Loucy (cell line): ENCODE results near the gene GDI2.

Experiments
- H2AFZ ChIP-seq: fragments of 200-600 bp; sonication (generic); 2 replicates; pipeline ENCODE4 v1.6.0; 2016; ENCODE audit warnings: antibody characterized with exemption, mild to moderate bottlenecking, low read length, moderate library complexity
- H3F3A ChIP-seq: fragments of 200-600 bp; 2 replicates; pipeline ENCODE4 v1.6.0; 2016; ENCODE audit warnings: antibody characterized with exemption, low read depth, mild to moderate bottlenecking
- H3K27me3 ChIP-seq: fragments of 200-600 bp; sonication (generic); 2 replicates; pipeline ENCODE4 v1.6.1; 2014; ENCODE audit warnings: low read length, mild to moderate bottlenecking; ENCODE audit not compliant: insufficient read depth, poor library complexity, severe bottlenecking
- H3K36me3 ChIP-seq: fragments of 200-600 bp; sonication (generic); 2 replicates; pipeline ENCODE4 v1.6.1; 2016; ENCODE audit warnings: low read length; ENCODE audit not compliant: insufficient read depth
- H3K4me1 ChIP-seq: fragments of 200-600 bp; sonication (generic); 2 replicates; pipeline ENCODE4 v1.5.1; 2014; ENCODE audit warnings: low read length, mild to moderate bottlenecking; ENCODE audit not compliant: insufficient read depth, poor library complexity, severe bottlenecking
- H3K4me2 ChIP-seq: fragments of 200-600 bp; sonication (generic); 2 replicates; pipeline ENCODE4 v1.6.0; 2014; ENCODE audit warnings: antibody characterized with exemption, low read length, low read depth, mild to moderate bottlenecking; ENCODE audit not compliant: poor library complexity, severe bottlenecking
- H3K4me3 ChIP-seq: fragments of 200-600 bp; sonication (generic); 2 replicates; pipeline ENCODE4 v1.5.1; 2014; ENCODE audit warnings: low read length, mild to moderate bottlenecking, mixed read lengths; ENCODE audit not compliant: poor library complexity, severe bottlenecking
- H3K79me2 ChIP-seq: fragments of 200-600 bp; sonication (generic); 2 replicates; pipeline ENCODE4 v1.6.1; 2014; ENCODE audit warnings: low read length; ENCODE audit not compliant: insufficient read depth
- H3K9ac ChIP-seq: fragments of 200-600 bp; sonication (generic); 2 replicates; pipeline ENCODE4 v1.6.0; 2014; ENCODE audit warnings: mild to moderate bottlenecking, low read depth, low read length, moderate library complexity; ENCODE audit not compliant: poor library complexity, severe bottlenecking
- H3K9me2 ChIP-seq: fragments of 200-600 bp; sonication (generic); replicated peaks from 2 replicates; pipeline ENCODE4 v1.6.1; 2016; ENCODE audit warnings: low read depth, low read length, mixed read lengths
- H3K9me3 ChIP-seq: fragments of 200-600 bp; sonication (generic); 2 replicates; pipeline ENCODE4 v1.6.1; 2014; ENCODE audit warnings: mild to moderate bottlenecking, antibody characterized with exemption, low read length, low read depth; ENCODE audit not compliant: insufficient read depth
- H4K20me1 ChIP-seq: fragments of 200-600 bp; sonication (generic); 2 replicates; pipeline ENCODE4 v1.6.0; 2014; ENCODE audit warnings: antibody characterized with exemption, low read length, mild to moderate bottlenecking; ENCODE audit not compliant: insufficient read depth, poor library complexity, severe bottlenecking
- EZH2phosphoT487 ChIP-seq: fragments of 200-600 bp; IDR thresholded peaks from 2 replicates; pipeline ENCODE4 v1.6.1; 2018; ENCODE audit warnings: antibody characterized with exemption, mild to moderate bottlenecking, moderate library complexity, borderline replicate concordance
- TF ChIP-seq, protein P1 (sequence below): fragments of 200-600 bp; sonication (generic); conservative IDR thresholded peaks from 2 replicates; pipeline ENCODE4 v1.5.1; 2014; ENCODE audit warnings: mild to moderate bottlenecking, antibody characterized with exemption, low read length

GDI2 gene

DNA sequence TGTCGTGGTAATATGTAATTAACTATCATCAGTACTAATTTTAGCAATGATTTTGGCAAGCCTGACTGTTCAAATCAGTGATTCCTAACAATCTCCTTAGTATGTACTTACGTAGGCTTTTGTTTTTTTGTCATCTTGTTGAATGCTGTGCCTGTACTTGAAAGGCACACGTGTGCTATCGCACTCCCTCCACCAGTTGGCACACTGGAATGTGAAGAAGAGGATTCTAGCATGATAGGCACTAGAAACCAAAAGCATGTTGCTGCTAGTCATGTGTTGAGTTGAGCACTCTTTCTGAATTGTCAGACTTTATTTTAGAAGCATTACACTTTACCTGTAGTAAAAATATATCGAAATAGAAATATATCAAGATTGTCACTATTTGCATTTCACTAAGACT lies 69.5 kb downstream of the GDI2 start:
- no peaks in the 10 kb centered on the region for H3K27me3 ChIP-seq
- H3K4me3 ChIP-seq = no peak overlapping the region
- no peak overlapping the region for H2AFZ ChIP-seq
- peaks cover 6% of the 10 kb centered on the region for H3K4me1 ChIP-seq
- H3K9ac ChIP-seq = no peak overlapping the region
- H4K20me1 ChIP-seq = no peaks in the 10 kb centered on the region
- H3K4me2 ChIP-seq = no peak overlapping the region
- H3K9me3 ChIP-seq = no peaks in the 10 kb centered on the region
- TF ChIP-seq, protein P1, sequence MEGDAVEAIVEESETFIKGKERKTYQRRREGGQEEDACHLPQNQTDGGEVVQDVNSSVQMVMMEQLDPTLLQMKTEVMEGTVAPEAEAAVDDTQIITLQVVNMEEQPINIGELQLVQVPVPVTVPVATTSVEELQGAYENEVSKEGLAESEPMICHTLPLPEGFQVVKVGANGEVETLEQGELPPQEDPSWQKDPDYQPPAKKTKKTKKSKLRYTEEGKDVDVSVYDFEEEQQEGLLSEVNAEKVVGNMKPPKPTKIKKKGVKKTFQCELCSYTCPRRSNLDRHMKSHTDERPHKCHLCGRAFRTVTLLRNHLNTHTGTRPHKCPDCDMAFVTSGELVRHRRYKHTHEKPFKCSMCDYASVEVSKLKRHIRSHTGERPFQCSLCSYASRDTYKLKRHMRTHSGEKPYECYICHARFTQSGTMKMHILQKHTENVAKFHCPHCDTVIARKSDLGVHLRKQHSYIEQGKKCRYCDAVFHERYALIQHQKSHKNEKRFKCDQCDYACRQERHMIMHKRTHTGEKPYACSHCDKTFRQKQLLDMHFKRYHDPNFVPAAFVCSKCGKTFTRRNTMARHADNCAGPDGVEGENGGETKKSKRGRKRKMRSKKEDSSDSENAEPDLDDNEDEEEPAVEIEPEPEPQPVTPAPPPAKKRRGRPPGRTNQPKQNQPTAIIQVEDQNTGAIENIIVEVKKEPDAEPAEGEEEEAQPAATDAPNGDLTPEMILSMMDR = no peak
- no peak for TF ChIP-seq EZH2phosphoT487
- no peaks in the 10 kb centered on the region for H3K79me2 ChIP-seq
- H3F3A ChIP-seq = no peaks in the 10 kb centered on the region
- H3K9me2 ChIP-seq = no peaks in the 10 kb centered on the region
- peaks cover 84% of the 10 kb centered on the region; the same call in 1 of the 2 replicates for H3K36me3 ChIP-seq

DNA sequence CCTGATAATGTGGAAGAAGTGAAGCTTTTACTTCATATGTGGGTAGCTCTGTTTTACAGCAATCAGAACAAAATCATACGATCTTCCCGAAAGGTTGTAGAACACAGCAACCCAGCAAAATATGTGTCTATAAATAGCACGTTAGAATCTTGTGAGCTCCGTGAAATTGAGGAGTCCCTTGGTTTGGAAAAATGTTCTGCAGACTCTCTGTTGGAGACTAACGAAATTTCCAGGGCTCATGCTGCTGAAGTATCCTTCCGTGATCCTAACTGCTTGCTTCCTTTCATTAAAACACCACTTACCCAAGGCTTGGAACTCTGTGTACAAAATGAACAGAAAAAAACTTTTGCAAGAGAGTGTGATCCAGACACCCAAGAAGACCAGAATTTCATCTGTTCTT lies 71.1 kb downstream of the GDI2 start:
- H3K36me3 ChIP-seq = peaks cover 81% of the 10 kb centered on the region; the same call in 1 of the 2 replicates
- no peak for TF ChIP-seq EZH2phosphoT487
- TF ChIP-seq, protein P1 = no peak
- peaks cover 6% of the 10 kb centered on the region for H3K4me1 ChIP-seq
- H2AFZ ChIP-seq = no peak overlapping the region
- no peaks in the 10 kb centered on the region for H3K9me3 ChIP-seq
- no peak overlapping the region for H3K4me3 ChIP-seq
- H3K4me2 ChIP-seq = no peak overlapping the region
- H3K79me2 ChIP-seq = no peaks in the 10 kb centered on the region
- no peaks in the 10 kb centered on the region for H3K27me3 ChIP-seq
- no peaks in the 10 kb centered on the region for H3F3A ChIP-seq
- H3K9ac ChIP-seq = no peak overlapping the region
- H4K20me1 ChIP-seq = no peaks in the 10 kb centered on the region
- H3K9me2 ChIP-seq = no peaks in the 10 kb centered on the region

- H3K4me3 ChIP-seq = no peak overlapping the region
- peaks cover 77% of the 10 kb centered on the region; the same call in 1 of the 2 replicates for H3K36me3 ChIP-seq
- no peaks in the 10 kb centered on the region for H3F3A ChIP-seq
Observed at GRCh38 chr10:5741276-5741675, 72.0 kb downstream of the GDI2 start.

More at GRCh38 chr10:5741276-5741675, 72.0 kb downstream of the GDI2 start:
- no peaks in the 10 kb centered on the region for H4K20me1 ChIP-seq
- no peaks in the 10 kb centered on the region for H3K79me2 ChIP-seq
- no peaks in the 10 kb centered on the region for H3K9me3 ChIP-seq
- TF ChIP-seq EZH2phosphoT487 = no peak
- TF ChIP-seq, protein P1 = no peak
- no peaks in the 10 kb centered on the region for H3K9me2 ChIP-seq
- no peaks in the 10 kb centered on the region for H3K27me3 ChIP-seq
- H2AFZ ChIP-seq = no peak overlapping the region
- H3K9ac ChIP-seq = no peak overlapping the region
- H3K4me2 ChIP-seq = no peak overlapping the region
- peaks cover 6% of the 10 kb centered on the region for H3K4me1 ChIP-seq
